Panc1 (cell line): ENCODE data around the gene CIDEA. TPM values are rescaled to one million over a fixed set of nuclear protein-coding genes. Genes with fewer than 3 reads are reported as not detected.

Experiments
- ATAC-seq: fragments of 200-7000 bp; cut with Tn5 transposase; 2 replicates; pipeline ENCODE4 v1.9.1; 2020; ENCODE audit warnings: mild to moderate bottlenecking, moderate library complexity
- BruUV-seq: library from RNA; stranded (reverse); fragments of 400-500 nt; replicated peaks from 2 replicates; lab custom pipeline; 2021; lab: Mats Ljungman, UMichigan
- CTCF ChIA-PET: fragments of 300-600 bp; sonication (Branson Sonifier 250); formaldehyde crosslinking; loops from one replicate; lab custom pipeline; 2022; ENCODE audit warnings: antibody characterized with exemption; lab: Charles Lee
- POLR2A ChIA-PET: fragments of 300-600 bp; sonication (Branson Sonifier 250); formaldehyde crosslinking; loops from one replicate; lab custom pipeline; 2022; ENCODE audit warnings: antibody characterized with exemption; lab: Charles Lee
- DNase-seq: peaks from one replicate; pipeline ENCODE4 v3.0.0-alpha.2; 2010; ENCODE audit warnings: low read depth, low spot score
- H3K27ac ChIP-seq: 2 replicates; pipeline ENCODE4 v1.5.1; 2011; ENCODE audit warnings: mild to moderate bottlenecking, low read length, inconsistent platforms
- H3K27me3 ChIP-seq: fragments of 200-500 bp; sonication (Bioruptor generic); 2 replicates; pipeline ENCODE4 v1.6.0; 2014; ENCODE audit warnings: low read length, inconsistent platforms; ENCODE audit not compliant: control insufficient read depth, insufficient read depth
- H3K36me3 ChIP-seq: fragments of 200-500 bp; sonication (Bioruptor generic); 2 replicates; pipeline ENCODE4 v1.5.1; 2014; ENCODE audit warnings: inconsistent platforms, mild to moderate bottlenecking, low read length, moderate library complexity; ENCODE audit not compliant: control insufficient read depth, insufficient read depth
- H3K4me1 ChIP-seq: 2 replicates; pipeline ENCODE4 v1.5.1; 2011; ENCODE audit warnings: inconsistent platforms, mild to moderate bottlenecking, low read length, moderate library complexity; ENCODE audit not compliant: control insufficient read depth, insufficient read depth
- H3K4me3 ChIP-seq, 2 experiments: 2 replicates each; pipeline ENCODE4 v1.5.1; 2011 to 2012; ENCODE audit warnings: low read depth in 2 of 2, low read length in 2 of 2, mild to moderate bottlenecking in 2 of 2, inconsistent platforms in 1 of 2, moderate library complexity in 1 of 2
- H3K9me3 ChIP-seq: fragments of 200-500 bp; sonication (Bioruptor generic); 2 replicates; pipeline ENCODE4 v1.5.1; 2014; ENCODE audit warnings: low read depth, mild to moderate bottlenecking, inconsistent platforms, low read length, moderate library complexity; ENCODE audit not compliant: control insufficient read depth, insufficient read depth
- CTCF ChIP-seq: fragments of 450-650 bp; IDR thresholded peaks from 2 replicates; pipeline ENCODE4 v1.5.1; 2017; ENCODE audit warnings: mild to moderate bottlenecking
- POLR2AphosphoS5 ChIP-seq: IDR thresholded peaks from 2 replicates; pipeline ENCODE4 v1.6.1; 2012; ENCODE audit warnings: mild to moderate bottlenecking, low read depth, low read length, moderate library complexity
- REST ChIP-seq, 2 experiments: IDR thresholded peaks; 2 replicates each; pipeline ENCODE4 v1.6.1; 2011 to 2012; ENCODE audit warnings: low read depth in 2 of 2, control low read depth in 1 of 2, low read length in 1 of 2, mild to moderate bottlenecking in 1 of 2, moderate library complexity in 1 of 2; ENCODE audit not compliant: insufficient read depth in 1 of 2
- SIN3A ChIP-seq: IDR thresholded peaks from 2 replicates; pipeline ENCODE4 v1.6.1; 2012; ENCODE audit warnings: low read depth, mild to moderate bottlenecking, low read length, moderate library complexity, borderline replicate concordance; ENCODE audit not compliant: insufficient read depth
- TCF7L2 ChIP-seq: IDR thresholded peaks from 2 replicates; pipeline ENCODE4 v1.6.1; 2011; ENCODE audit warnings: mild to moderate bottlenecking, low read depth, low read length, inconsistent platforms
- in situ Hi-C: cut with HindIII; loops from 2 replicates; pipeline ENCODE4 v1.10.0; 2016; ENCODE audit warnings: low sequenced_read_pairs, low pct_unique_long_range_greater_than_20kb
- intact Hi-C: fragments of 100-400 bp; cut with micrococcal nuclease; formaldehyde crosslinking; loops from one replicate; pipeline ENCODE4 v1.10.0; 2022; ENCODE audit not compliant: unreplicated experiment
- total RNA-seq: library from RNA; stranded (reverse); gene quantifications from one replicate; pipeline ENCODE4 v1.2.1, GENCODE V29; 2021; ENCODE audit not compliant: unreplicated experiment

The CIDEA gene
- total RNA-seq, 1 experiment from 2014 or later: not detected

DNA sequence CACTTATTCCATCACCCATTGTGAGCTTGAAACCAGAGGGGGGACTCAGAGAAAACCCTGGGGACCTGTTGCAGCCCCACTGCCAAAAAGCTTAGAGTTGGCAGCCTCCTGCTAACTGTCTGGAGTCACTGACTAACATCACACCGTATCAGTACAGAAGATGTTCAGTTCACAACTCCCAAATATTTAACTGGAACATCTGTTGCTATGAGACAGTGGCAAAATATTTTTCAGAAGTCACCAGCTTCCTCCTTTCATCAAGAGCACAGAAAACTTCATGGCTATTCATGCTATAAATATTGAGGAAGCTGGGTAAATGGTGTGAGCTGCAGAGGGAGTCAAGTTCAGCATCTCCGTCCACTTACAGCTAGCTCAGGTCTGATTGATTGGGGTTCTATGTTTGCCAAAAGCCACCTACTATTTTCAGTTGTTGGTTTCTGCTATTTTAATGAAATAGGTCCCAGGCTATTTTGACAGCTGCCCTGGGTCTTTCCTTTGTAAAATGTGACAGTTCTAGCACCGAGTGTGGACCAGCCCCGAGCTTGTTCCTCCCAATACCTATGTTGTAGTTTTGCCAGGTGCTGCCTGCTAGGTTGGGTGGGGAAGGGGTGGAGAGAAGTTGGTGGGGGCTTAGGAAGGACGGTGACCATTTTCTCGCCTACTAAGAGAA lies 63.6 kb downstream of the CIDEA start:
- Histone ChIP-seq H3K9me3 (no peaks in the 10 kb centered on the region), H3K27me3 (no peaks in the 10 kb centered on the region), H3K27ac (no peak overlapping the region), H3K4me3 (no peak overlapping the region), H3K36me3 (peaks cover 35% of the 10 kb centered on the region), H3K4me1 (peaks cover 4% of the 10 kb centered on the region; the same call in 1 of the 2 replicates)
- TF ChIP-seq POLR2AphosphoS5: no peak
- POLR2A ChIA-PET: no interaction called here
- intact Hi-C loops: no loop called here
- ATAC-seq (no peak), DNase-seq (no peak)
- in situ Hi-C loops: no loop called here
- no TSS peak for BruUV-seq
- CTCF ChIA-PET: no interaction called here

DNA sequence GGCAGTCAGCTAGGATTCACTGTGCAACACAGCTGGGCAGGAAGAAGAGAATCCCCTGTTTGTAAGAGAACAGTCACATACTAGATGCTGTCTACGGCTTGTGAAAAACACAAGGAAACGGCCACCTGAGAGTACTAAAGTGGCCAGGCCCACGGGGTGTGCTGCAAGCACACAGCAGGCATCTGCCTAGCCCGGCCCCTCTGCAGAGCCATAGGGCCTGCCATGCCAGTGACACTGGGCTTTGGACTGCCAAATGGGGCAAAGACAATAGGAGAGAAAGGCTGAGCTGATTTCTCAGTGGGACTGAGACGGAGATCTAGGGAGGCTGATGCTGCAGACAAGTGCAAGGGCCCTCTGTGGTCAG lies 64.2 kb downstream of the CIDEA start:
- POLR2A ChIA-PET: no interaction called here
- Histone ChIP-seq H3K27me3 (no peaks in the 10 kb centered on the region), H3K4me3 (no peak overlapping the region), H3K36me3 (peaks cover 36% of the 10 kb centered on the region), H3K27ac (no peak overlapping the region), H3K9me3 (no peaks in the 10 kb centered on the region), H3K4me1 (peaks cover 4% of the 10 kb centered on the region; the same call in 1 of the 2 replicates)
- intact Hi-C loops: no loop called here
- ATAC-seq (peak; percentile 55; the same call in 1 of the 2 replicates), DNase-seq (no peak)
- CTCF ChIA-PET: no interaction called here
- no TSS peak for BruUV-seq
- TF ChIP-seq TCF7L2 (no peak), SIN3A (no peak), CTCF (no peak), POLR2AphosphoS5 (no peak), REST (IDR thresholded peaks at IDR 0.05; ENCODE audit: insufficient read depth in 1 of 2, low read depth in 2 of 2, low read length in 1 of 2) (no peak)
- in situ Hi-C loops: no loop called here

- POLR2A ChIA-PET: interaction anchor here (0.7 kb wide), 1 partner anchor 11 kb away, joined by 7 read pairs; the partner anchor contains the start of gene TUBB6
- peaks cover 33% of the 10 kb centered on the region for H3K36me3 ChIP-seq
- CTCF ChIA-PET: no interaction called here
Observed at GRCh38 chr18:12318857-12319256, 64.7 kb downstream of the CIDEA start.

More at GRCh38 chr18:12318857-12319256, 64.7 kb downstream of the CIDEA start:
- BruUV-seq: no TSS peak
- no peaks in the 10 kb centered on the region for H3K9me3 ChIP-seq
- peaks cover 4% of the 10 kb centered on the region; the same call in 1 of the 2 replicates for H3K4me1 ChIP-seq
- H3K27ac ChIP-seq: no peak overlapping the region
- in situ Hi-C loops (no loop called here), intact Hi-C loops (no loop called here)
- no peaks in the 10 kb centered on the region for H3K27me3 ChIP-seq
- DNase-seq: no peak
- no peak for ATAC-seq
- no peak overlapping the region for H3K4me3 ChIP-seq
- TF ChIP-seq CTCF: no peak
- TF ChIP-seq POLR2AphosphoS5: no peak
- no peak for TF ChIP-seq TCF7L2
- no peak for TF ChIP-seq SIN3A
- TF ChIP-seq REST (IDR thresholded peaks at IDR 0.05; ENCODE audit: insufficient read depth in 1 of 2, low read depth in 2 of 2, low read length in 1 of 2): no peak
